ENCODE data around the gene TXK.
"Not testable (repeated sequence)": the region's sequence is repeated elsewhere in the genome, so short reads cannot be mapped to it uniquely, and the experiment has no call there.

Gene TXK

DNA sequence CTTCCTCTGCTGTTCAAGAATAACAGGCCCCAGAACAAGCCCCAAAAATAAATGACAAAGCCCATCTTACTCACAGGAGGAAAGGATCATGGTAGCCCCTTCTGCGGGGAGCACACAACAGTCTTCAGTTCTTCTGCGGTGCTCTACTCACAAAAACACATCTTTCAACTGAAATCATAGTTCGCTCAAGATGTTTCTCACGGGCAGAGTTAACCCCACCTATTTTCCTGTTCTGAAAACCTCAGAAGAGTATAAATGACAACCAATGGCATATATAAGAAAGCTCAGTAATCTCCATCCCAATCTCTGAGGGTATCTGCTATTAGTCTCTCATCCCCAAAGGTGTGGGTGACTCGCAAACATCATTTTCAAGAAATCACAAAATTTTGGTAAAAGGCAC, at the start of gene TXK:
TSS of gene TXK (minus strand) at position 170 of the 400 bp plus-strand sequence. CDS start at position 90, 80 bp downstream.
- DNase-seq (ENCODE audit: low spot score) (no peak), FAIRE-seq (no peak)

DNA sequence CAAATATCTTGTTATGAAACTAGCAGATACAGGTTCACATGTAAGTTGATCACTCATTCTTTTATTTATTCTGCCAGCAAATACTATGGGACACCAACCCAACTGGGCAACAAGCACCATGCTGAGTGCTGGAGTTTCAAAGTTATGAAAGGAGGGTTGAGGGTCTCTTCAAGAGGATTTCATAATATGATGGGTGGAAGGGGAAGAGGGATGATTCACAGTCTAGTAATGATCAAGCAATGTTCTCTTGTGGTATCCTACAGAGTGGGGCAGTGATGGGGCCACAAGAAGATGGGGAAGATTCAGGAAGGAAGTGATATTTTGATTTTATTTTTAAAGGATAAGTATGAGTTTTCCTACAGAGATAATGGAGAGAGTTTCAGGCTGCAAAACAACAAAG, 46.2 kb upstream of the TXK start:
- no peak for FAIRE-seq

GRCh38 chr4:48178931-48179330, 44.9 kb upstream of the TXK start:
- DNase-seq (ENCODE audit: low spot score): no peak
- FAIRE-seq: no peak

More for the DNA sequence above, 46.2 kb upstream of the TXK start:
- no peak for DNase-seq (ENCODE audit: low spot score)

DNA sequence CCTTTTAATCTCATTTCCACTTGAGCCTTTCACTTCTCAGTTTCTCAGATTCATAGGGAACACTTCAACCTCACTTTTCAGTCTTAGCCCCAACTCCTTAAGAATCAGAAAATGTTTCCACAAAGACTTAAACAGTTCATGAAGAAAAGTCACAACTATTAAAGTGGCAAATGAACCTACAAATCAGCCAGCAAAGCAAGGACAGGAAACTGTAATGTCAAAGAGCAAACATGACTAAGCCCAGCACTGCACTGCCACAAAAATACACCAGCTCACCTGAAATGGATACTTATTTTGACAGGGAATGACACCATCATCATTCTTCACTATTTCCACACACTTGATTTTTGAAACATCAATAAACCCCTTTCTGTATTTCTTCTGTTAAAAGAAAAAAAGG, 41.8 kb upstream of the TXK start:
- FAIRE-seq: peak; percentile 79
- DNase-seq (ENCODE audit: low spot score): peak; percentile 25

- DNase-seq (ENCODE audit: low spot score): no peak
- no peak for FAIRE-seq
Observed at GRCh38 chr4:48175328-48175727, 41.3 kb upstream of the TXK start.

DNA sequence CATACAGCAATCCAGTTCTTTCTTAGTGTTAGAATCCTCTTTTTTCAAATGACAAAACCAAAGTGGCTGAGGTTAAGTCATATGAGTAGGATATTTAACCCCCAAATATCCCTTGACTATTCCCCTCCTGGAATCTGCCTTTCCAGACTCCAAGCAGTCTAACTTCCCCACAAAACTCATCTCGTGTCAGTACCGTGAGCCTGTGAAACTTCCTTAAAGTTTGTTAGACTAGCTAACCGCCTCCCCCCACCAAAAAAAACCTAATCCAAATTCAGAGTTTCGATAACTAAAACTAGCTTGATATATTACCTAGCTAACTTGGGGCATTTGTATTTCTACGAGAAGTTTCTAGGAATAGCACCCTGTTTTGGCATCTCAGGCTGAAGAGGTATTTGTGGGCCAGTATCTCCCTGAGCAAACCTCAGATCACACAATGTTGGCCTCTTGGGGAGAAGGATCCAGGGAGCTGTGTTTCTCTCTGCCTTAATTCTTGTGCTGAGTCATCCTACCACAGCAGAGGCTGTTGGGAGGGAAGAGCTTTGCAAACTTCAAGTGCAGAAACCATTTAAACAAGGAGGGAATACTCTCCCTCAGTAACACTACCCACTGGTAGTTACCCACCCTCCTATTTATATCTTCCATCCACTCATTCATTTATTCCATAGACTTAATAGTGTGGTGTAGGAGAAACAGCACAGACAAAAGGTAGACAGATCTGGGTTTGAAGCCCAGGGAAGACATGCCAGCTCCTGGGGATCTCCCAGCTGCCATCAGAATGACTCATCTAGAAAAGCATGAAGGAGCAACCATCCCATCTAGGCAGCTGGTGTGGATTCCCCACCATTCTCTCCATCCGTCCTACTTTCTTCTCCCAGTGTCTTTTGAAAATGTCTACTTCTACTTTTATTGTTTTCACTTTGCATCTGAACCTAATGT, 39.3 kb upstream of the TXK start:
- peak; percentile 90 for FAIRE-seq
- DNase-seq (ENCODE audit: low spot score): peak; percentile 85

GRCh38 chr4:48172651-48173050, 38.6 kb upstream of the TXK start:
- DNase-seq (ENCODE audit: low spot score) (no peak), FAIRE-seq (no peak)

DNA sequence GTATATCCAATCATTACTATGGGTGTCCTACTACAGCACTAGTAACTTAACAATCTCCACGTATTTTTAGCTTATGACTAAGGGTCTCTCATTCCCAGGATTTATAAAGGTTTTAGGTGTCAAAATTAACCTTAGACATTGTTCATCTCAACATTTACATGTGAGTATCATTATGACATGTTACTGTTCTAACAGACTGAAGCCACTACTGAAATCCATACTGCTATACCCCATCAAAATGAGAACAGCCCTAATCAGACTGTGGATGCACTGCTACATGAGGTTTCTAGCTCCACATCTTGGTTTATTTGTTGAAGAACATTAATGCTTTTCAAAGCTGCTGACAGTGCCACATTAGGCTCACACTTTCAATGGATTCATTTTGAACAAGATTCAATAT, 35.6 kb upstream of the TXK start:
- DNase-seq (ENCODE audit: low spot score) (no peak), FAIRE-seq (no peak)

DNA sequence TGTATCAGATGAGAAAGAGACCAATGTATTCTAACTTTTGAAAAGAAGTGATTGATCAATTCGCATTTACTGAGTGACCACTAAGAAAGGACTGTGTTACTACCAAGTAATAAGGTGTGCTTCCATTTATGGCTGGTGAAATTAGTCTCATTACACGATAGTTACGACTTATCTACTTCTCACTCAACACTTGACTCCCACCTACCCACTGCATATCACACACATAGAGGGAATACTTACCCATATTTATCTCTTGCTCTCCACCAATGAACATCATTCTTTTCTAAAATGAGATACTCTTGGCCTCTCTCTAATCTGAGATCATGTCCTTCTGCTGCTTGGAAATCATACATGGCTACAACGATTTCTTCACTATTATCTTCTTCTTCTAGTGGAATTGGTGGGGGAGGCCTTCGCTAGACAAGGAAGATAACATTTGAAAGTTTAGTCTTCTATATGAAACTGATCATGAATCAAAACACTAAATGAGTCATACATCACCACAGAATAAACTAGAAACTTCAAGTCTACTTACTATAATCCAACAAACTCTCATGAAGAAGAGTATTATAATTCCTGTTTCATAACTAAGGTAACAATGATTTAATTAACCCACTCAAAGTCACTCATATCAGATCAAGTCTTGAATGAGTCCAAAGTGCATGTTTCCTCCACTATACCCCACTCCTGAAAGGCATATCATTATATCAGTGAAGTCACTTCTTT, 33.7 kb upstream of the TXK start:
- DNase-seq (ENCODE audit: low spot score): no peak

DNA sequence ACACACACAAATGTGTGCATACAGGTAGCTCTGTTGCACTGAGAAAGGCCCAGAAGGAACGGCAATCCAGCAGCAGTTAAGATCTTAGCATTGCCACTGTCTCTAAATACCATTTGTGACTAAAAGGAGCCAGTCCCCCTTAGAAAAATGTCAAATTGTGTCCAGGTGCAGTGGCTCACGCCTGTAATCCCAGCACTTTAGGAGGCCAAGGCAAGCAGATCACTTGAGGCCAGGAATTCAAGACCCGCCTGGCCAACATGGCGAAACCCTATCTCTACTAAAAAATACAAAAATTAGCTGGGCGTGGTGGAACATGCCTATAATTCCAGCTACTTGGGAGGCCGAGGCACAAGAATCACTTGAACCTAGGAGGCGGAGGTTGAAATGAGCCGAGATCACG, 30.5 kb upstream of the TXK start:
- not testable (repeated sequence) for FAIRE-seq; DNase-seq (ENCODE audit: low spot score)

More for the DNA sequence above, 33.7 kb upstream of the TXK start:
- FAIRE-seq: no peak

DNA sequence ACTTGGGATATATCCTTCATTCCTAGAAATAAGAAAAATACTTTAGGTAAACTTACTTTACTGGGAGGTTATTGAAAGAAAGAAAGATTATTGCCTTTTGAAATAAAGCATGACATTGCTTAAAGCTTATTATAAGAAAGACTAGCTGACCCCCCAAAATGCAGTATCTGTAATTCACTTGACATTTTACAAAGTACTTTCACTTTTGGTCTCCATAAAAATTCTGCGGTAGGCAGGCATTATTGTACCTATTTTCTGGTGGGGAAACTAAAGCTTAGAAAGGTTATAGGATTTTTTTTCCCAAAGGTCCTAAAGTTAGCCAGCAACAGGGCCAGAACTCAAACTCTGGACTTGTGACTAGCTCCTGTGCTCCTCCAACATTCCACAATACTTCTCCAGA, 29.7 kb upstream of the TXK start:
- FAIRE-seq: no peak

DNA sequence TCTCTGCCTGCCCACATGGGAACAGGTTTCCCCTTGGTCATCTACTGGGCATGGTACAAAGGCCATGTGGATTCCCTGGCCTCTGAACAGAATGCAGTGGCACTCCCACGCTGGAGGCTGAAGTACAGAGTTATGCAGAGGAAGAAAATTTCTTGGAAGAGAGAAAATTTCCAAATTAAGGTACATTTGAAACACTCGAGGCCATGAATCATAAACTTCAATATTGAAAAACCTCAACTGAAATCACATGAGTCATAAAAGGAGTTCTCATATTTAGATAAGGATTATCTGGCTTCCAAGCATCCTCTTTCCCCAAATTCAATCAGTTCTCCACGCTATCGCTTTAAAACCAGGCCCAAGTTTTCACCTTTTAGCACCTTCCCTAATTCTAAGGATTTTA, 28.1 kb upstream of the TXK start:
- peak; percentile 62 for DNase-seq (ENCODE audit: low spot score)
- FAIRE-seq: no peak

More for the DNA sequence above, 29.7 kb upstream of the TXK start:
- no peak for DNase-seq (ENCODE audit: low spot score)

DNA sequence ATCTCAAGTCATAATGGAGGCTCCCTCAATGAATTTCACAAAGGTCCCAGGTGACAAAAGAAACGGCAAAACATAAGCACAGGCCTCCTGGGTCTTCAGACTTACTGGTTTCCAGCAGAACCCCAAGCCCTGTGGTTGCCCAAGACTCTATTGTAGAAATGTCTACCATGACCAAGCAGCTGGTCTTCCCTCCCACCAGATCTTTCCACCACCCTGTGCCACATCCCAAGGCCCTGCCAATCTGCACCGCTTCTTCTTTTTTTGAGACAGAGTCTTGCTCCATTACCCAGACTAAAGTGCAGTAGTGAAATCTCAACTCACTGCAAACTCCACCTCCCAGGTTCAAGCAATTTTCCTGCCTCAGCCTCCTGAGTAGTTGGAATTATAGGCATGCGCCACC, 23.2 kb upstream of the TXK start:
- no peak for DNase-seq (ENCODE audit: low spot score)

GRCh38 chr4:48156423-48156822, 22.4 kb upstream of the TXK start:
- FAIRE-seq: no peak
- no peak for DNase-seq (ENCODE audit: low spot score)

More for the DNA sequence above, 23.2 kb upstream of the TXK start:
- no peak for FAIRE-seq

DNA sequence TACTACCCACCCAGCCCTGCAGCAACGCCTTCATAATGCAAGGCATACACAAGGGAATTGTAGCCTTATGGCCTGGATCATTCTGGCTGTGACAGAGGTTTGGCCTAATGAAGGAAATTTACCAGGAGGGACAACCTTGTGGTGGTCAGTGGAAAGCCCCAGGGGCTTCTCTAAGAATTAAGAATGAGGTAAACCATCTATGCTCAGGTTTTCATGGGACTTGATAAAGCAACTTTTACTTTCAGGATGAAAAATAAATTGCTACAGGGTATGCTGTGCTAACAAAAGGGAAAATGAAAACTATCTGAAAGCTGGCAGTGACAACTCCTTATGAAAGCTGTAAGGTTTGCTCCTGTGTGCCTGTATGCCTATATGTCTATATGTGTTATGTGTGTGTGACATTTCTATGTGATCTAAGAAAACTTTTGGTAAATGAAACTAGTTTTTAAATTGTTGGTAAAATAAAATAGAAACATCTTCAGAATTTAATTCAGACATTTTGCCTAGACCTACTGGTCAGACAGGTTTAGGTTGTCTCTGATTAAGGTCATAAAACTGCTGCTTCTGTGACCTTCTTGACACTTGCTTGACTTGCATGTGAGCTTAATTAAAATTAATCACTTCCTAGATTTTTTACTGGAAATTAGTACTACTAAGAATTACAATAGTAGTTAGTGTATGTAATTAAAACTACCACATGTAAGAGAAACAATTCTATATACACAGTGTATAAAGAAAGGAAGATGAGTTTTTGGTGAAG, 19.9 kb upstream of the TXK start:
- FAIRE-seq (no peak), DNase-seq (ENCODE audit: low spot score) (no peak)

- FAIRE-seq (no peak), DNase-seq (ENCODE audit: low spot score) (no peak)
Observed at GRCh38 chr4:48152259-48152658, 18.2 kb upstream of the TXK start.

GRCh38 chr4:48149827-48150370, 15.8 kb upstream of the TXK start:
- no peak for FAIRE-seq
- DNase-seq (ENCODE audit: low spot score): no peak

- FAIRE-seq (no peak), DNase-seq (ENCODE audit: low spot score) (no peak)
Observed at GRCh38 chr4:48147621-48148020, 13.6 kb upstream of the TXK start.

DNA sequence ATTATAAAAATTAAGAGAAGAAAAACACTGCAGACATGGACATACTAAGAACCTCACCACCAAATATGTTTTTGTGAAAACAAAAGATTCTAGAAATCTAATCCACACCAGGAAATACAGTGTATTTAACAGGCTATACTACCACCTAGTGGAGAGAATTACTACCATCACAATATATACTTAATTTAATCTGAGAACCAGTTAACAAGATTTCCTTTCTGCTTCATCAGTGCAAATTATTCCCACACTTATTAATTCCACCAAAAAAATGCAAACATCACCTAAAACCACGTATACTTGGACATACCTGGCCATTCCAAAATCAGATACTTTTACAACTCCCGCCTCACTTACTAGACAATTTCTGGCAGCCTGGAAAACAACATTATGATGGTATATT, 7.0 kb upstream of the TXK start:
- peak; percentile 84 for FAIRE-seq
- DNase-seq (ENCODE audit: low spot score): peak; percentile 38

- DNase-seq (ENCODE audit: low spot score) (peak; percentile 12), FAIRE-seq (no peak)
Observed at GRCh38 chr4:48139691-48140090, 5.6 kb upstream of the TXK start.

GRCh38 chr4:48138936-48139335, 4.9 kb upstream of the TXK start:
- DNase-seq (ENCODE audit: low spot score): no peak
- no peak for FAIRE-seq

Measured in RCC 7860 (cell line).